GM18951 (cell line): ENCODE results near the gene CRYBG3.
"Not testable (repeated sequence)": the region's sequence is repeated elsewhere in the genome, so short reads cannot be mapped to it uniquely, and the experiment has no call there.

Experiments used
- POLR2A ChIP-seq: IDR thresholded peaks from 4 replicates; pipeline ENCODE4 v1.6.1; 2011; ENCODE audit warnings: mild to moderate bottlenecking; ENCODE audit not compliant: insufficient read length, insufficient read depth; ENCODE audit errors: extremely low read depth
- in situ Hi-C: fragments of 300-500 bp; cut with MboI; formaldehyde crosslinking; loops from one replicate; pipeline ENCODE4 v1.12.0; 2022; ENCODE audit warnings: low sequenced_read_pairs, mixed read lengths, inconsistent platforms; ENCODE audit not compliant: unreplicated experiment

The CRYBG3 gene

GRCh38 chr3:97895216-97895615, 73.4 kb downstream of the CRYBG3 start:
- in situ Hi-C loops = no loop called here
- no peak for TF ChIP-seq POLR2A

GRCh38 chr3:97896129-97896528, 74.3 kb downstream of the CRYBG3 start:
- no peak for TF ChIP-seq POLR2A
- in situ Hi-C loops = no loop called here

GRCh38 chr3:97896547-97896946, 74.7 kb downstream of the CRYBG3 start:
- in situ Hi-C loops = no loop called here
- TF ChIP-seq POLR2A = no peak

GRCh38 chr3:97899331-97899730, 77.5 kb downstream of the CRYBG3 start:
- no peak for TF ChIP-seq POLR2A
- in situ Hi-C loops = no loop called here

- in situ Hi-C loops = no loop called here
These were observed 79.8 kb downstream of the CRYBG3 start for GRCh38 chr3:97901313-97902248.

GRCh38 chr3:97909830-97910229, 88.0 kb downstream of the CRYBG3 start:
- in situ Hi-C loops = not testable (repeated sequence)

More at GRCh38 chr3:97901313-97902248, 79.8 kb downstream of the CRYBG3 start:
- TF ChIP-seq POLR2A = no peak

- in situ Hi-C loops = not testable (repeated sequence)
These were observed 88.5 kb downstream of the CRYBG3 start for GRCh38 chr3:97910236-97910831.

- TF ChIP-seq POLR2A = no peak
- in situ Hi-C loops = no loop called here
These were observed 89.1 kb downstream of the CRYBG3 start for GRCh38 chr3:97910931-97911351.

- no peak for TF ChIP-seq POLR2A
- in situ Hi-C loops = no loop called here
These were observed 89.6 kb downstream of the CRYBG3 start for GRCh38 chr3:97911459-97911858.

- TF ChIP-seq POLR2A = no peak
- in situ Hi-C loops = no loop called here
These were observed 92.6 kb downstream of the CRYBG3 start for GRCh38 chr3:97914388-97914787.

GRCh38 chr3:97916576-97916975, 94.8 kb downstream of the CRYBG3 start:
- in situ Hi-C loops = no loop called here
- TF ChIP-seq POLR2A = no peak

- TF ChIP-seq POLR2A = no peak
- in situ Hi-C loops = no loop called here
These were observed 96.2 kb downstream of the CRYBG3 start for GRCh38 chr3:97917813-97918536.

GRCh38 chr3:97927704-97928103, 105.9 kb downstream of the CRYBG3 start:
- in situ Hi-C loops = no loop called here
- TF ChIP-seq POLR2A = no peak

GRCh38 chr3:97928986-97929385, 107.2 kb downstream of the CRYBG3 start:
- no peak for TF ChIP-seq POLR2A
- in situ Hi-C loops = no loop called here

- in situ Hi-C loops = no loop called here
- no peak for TF ChIP-seq POLR2A
These were observed 108.2 kb downstream of the CRYBG3 start for GRCh38 chr3:97930018-97930417.
